ENCODE data around the gene GNAS-AS1.

DNA sequence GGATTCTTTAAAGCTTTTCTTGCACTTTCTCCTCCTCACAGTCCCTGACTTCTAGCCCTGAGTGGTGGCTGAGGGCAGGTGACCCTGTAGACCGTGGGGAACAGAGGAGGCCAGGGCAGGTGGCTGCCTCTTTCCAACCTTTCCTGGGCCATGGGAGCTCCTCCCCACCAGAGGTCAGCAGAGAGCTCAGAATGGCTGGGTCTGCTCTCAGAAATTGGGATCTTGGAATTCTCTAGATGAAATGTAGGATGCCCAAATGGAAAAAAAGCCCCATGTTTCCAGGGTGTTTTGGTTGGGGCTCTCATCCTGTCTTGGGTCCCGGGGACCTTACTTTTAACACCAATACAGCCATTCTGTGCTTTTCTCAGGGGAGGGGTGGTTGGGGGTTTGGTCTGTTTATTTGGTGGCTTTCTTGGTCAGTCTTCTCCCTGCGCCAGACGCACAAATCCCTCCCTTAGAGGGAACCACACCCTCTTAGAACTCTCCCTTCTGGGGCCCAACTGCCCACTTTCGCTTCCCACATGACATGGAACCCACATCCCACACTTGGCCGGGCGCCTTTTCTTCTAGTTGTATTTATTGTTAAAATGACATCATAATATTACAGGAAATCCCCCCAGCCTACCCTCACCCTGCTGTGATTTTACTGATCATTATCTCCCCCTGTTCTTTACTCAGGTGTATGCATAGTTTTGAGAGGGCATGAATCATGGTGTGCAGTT is 19.8 kb upstream of the GNAS-AS1 start:
- TF ChIP-seq IRF4 (IDR thresholded peaks at IDR 0.05; ENCODE audit: low read depth, low read length) (0 out of 2 replicates have a peak, but pooled peaks have one; percentile 27), RBBP5 (conservative IDR thresholded peaks at IDR 0.05) (no peak), PAX5 (IDR thresholded peaks at IDR 0.05; ENCODE audit: borderline replicate concordance, low read depth, low read length) (no peak)
- TF ChIP-seq, protein P1, sequence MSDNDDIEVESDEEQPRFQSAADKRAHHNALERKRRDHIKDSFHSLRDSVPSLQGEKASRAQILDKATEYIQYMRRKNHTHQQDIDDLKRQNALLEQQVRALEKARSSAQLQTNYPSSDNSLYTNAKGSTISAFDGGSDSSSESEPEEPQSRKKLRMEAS (IDR thresholded peaks at IDR 0.05; ENCODE audit: low read depth, low read length): no peak
- TF ChIP-seq, protein P2, sequence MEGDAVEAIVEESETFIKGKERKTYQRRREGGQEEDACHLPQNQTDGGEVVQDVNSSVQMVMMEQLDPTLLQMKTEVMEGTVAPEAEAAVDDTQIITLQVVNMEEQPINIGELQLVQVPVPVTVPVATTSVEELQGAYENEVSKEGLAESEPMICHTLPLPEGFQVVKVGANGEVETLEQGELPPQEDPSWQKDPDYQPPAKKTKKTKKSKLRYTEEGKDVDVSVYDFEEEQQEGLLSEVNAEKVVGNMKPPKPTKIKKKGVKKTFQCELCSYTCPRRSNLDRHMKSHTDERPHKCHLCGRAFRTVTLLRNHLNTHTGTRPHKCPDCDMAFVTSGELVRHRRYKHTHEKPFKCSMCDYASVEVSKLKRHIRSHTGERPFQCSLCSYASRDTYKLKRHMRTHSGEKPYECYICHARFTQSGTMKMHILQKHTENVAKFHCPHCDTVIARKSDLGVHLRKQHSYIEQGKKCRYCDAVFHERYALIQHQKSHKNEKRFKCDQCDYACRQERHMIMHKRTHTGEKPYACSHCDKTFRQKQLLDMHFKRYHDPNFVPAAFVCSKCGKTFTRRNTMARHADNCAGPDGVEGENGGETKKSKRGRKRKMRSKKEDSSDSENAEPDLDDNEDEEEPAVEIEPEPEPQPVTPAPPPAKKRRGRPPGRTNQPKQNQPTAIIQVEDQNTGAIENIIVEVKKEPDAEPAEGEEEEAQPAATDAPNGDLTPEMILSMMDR (IDR thresholded peaks at IDR 0.05 in 2 of 3, conservative IDR thresholded peaks at IDR 0.05 in 1 of 3; ENCODE audit: control insufficient read depth in 2 of 3, extremely low read depth in 1 of 3, insufficient read depth in 1 of 3, low read depth in 3 of 3, low read length in 3 of 3): peak; percentile 81 to 87 (median 87)
- TF ChIP-seq, protein P3, sequence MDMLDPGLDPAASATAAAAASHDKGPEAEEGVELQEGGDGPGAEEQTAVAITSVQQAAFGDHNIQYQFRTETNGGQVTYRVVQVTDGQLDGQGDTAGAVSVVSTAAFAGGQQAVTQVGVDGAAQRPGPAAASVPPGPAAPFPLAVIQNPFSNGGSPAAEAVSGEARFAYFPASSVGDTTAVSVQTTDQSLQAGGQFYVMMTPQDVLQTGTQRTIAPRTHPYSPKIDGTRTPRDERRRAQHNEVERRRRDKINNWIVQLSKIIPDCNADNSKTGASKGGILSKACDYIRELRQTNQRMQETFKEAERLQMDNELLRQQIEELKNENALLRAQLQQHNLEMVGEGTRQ (IDR thresholded peaks at IDR 0.05; ENCODE audit: borderline replicate concordance, low read depth, low read length): no peak
